K562 (cell line): Measurements from ENCODE around the gene PUM2. TPM values are rescaled to one million over a fixed set of nuclear protein-coding genes. Genes with fewer than 3 reads are reported as not detected.

Experiments
- C11orf30 ChIP-seq: fragments of 450-650 bp; IDR thresholded peaks from 2 replicates; pipeline ENCODE4 v1.6.1; 2016; ENCODE audit warnings: low read depth, mild to moderate bottlenecking
- CBX8 ChIP-seq: fragments of 200-600 bp; sonication (generic); IDR thresholded peaks from 2 replicates; pipeline ENCODE4 v1.6.1; 2012; ENCODE audit warnings: borderline replicate concordance, mixed run types, low read depth, mild to moderate bottlenecking, moderate library complexity, mixed read lengths, low read length, control low read depth, inconsistent platforms; ENCODE audit not compliant: poor library complexity, severe bottlenecking; ENCODE audit errors: extremely low read depth
- ETS1 ChIP-seq: conservative IDR thresholded peaks from 2 replicates; pipeline ENCODE4 v1.6.1; 2011; ENCODE audit warnings: low read depth, mild to moderate bottlenecking, low read length; ENCODE audit not compliant: control insufficient read depth
- ETV1 ChIP-seq: fragments of 450-650 bp; conservative IDR thresholded peaks from 2 replicates; pipeline ENCODE4 v1.6.1; 2016; ENCODE audit warnings: missing genetic modification characterization, control low read depth, low read depth, missing compliant biosample characterization
- GMEB1 ChIP-seq: fragments of 250-450 bp; sonication (Bioruptor Pico); IDR thresholded peaks from 2 replicates; pipeline ENCODE4 v1.4.0; 2020; ENCODE audit warnings: mild to moderate bottlenecking
- REST ChIP-seq, 2 experiments: fragments of 450-650 bp; formaldehyde crosslinking in 1 of 2; IDR thresholded peaks; 2 replicates each; pipeline versions ENCODE4 v1.4.0 to v1.6.1; 2014 to 2020; ENCODE audit warnings: mild to moderate bottlenecking in 2 of 2, borderline replicate concordance in 1 of 2, low read depth in 1 of 2
- STAG1 ChIP-seq: sonication (generic); formaldehyde crosslinking; IDR thresholded peaks from 2 replicates; pipeline ENCODE4 v1.5.0; 2020; ENCODE audit warnings: missing genetic modification reagents, borderline replicate concordance
- THAP7 ChIP-seq: fragments of 250-450 bp; sonication (Bioruptor Pico); IDR thresholded peaks from 2 replicates; pipeline ENCODE4 v1.5.0; 2021
- ZNF609 ChIP-seq: sonication (generic); formaldehyde crosslinking; IDR thresholded peaks from 2 replicates; pipeline ENCODE4 v1.8.1; 2023; ENCODE audit warnings: missing genetic modification reagents, mild to moderate bottlenecking, borderline replicate concordance
- polyA plus RNA-seq, 8 experiments: library from polyadenylated mRNA; depleted of rRNA in 4 of 8; stranded (reverse) in 5 of 8; unstranded in 3 of 8; fragments of >200 nt; fragmentation: Nextera tagmentation in 2 of 8; fragmentation: Illumina TruSeq in 1 of 8; extraction: Ambion mirVana in 2 of 8; extraction: Trizol in 1 of 8; gene quantifications; 2 replicates each; pipeline versions ENCODE4 v1.2.1 to v1.2.3, GENCODE V29; 2011 to 2014; ENCODE audit warnings: inconsistent platforms in 1 of 8, missing spikeins in 1 of 8
- total RNA-seq, 7 experiments: library from RNA; depleted of rRNA in 6 of 7; stranded (reverse); fragments of >200 nt in 6 of 7; fragmentation: Illumina TruSeq in 2 of 7; extraction: Trizol in 2 of 7; gene quantifications; 2 replicates each; pipeline versions ENCODE4 v1.2.1 to v1.2.3, GENCODE V29; 2011 to 2021; ENCODE audit warnings: low replicate concordance in 1 of 7

The PUM2 gene
- total and polyA plus RNA-seq, 9 of the 15 experiments (the other 6 are each of a cell fraction or from before 2014, with no cell fraction given): 13.4 to 61.9 (median 28.3) TPM

GRCh38 chr2:20348542-20348941 is 2.1 kb downstream of the PUM2 start (continued):
- TF ChIP-seq REST (IDR thresholded peaks at IDR 0.05; ENCODE audit: borderline replicate concordance) (no peak), REST (CRISPR knock-in tag; IDR thresholded peaks at IDR 0.05; ENCODE audit: low read depth) (no peak), CBX8 (no peak), ZNF609 (no peak), GMEB1 (CRISPR knock-in tag) (no peak), C11orf30 (no peak), STAG1 (CRISPR knock-in tag) (no peak), ETS1 (no peak), ETV1 (tag) (peak; percentile 74), THAP7 (no peak)
